ENCODE results near the gene SPIRE1.

DNA sequence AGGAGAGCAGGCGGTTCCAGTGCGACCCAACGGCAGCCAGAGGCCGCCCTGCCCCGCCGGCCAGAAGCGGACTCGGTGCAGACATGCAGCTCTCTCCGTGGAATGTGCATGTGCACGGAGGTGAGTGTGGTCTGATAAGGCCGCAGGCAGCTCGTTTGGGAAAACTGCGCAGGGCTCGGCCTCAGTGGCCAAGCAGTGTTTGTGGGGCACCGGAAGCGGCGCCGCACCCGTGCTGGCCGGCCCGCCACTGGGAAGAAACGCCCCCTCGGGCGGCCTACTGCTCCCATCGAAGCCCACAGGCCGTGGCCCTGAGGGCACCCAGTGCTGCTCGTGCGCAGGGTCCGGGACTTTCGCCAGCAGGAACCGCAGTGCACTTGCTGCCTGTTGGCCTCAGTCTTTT is 225.0 kb downstream of the SPIRE1 start:
- TF ChIP-seq, protein P1, sequence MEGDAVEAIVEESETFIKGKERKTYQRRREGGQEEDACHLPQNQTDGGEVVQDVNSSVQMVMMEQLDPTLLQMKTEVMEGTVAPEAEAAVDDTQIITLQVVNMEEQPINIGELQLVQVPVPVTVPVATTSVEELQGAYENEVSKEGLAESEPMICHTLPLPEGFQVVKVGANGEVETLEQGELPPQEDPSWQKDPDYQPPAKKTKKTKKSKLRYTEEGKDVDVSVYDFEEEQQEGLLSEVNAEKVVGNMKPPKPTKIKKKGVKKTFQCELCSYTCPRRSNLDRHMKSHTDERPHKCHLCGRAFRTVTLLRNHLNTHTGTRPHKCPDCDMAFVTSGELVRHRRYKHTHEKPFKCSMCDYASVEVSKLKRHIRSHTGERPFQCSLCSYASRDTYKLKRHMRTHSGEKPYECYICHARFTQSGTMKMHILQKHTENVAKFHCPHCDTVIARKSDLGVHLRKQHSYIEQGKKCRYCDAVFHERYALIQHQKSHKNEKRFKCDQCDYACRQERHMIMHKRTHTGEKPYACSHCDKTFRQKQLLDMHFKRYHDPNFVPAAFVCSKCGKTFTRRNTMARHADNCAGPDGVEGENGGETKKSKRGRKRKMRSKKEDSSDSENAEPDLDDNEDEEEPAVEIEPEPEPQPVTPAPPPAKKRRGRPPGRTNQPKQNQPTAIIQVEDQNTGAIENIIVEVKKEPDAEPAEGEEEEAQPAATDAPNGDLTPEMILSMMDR (IDR thresholded peaks at IDR 0.05): no peak
- no peak for TF ChIP-seq POLR2A (IDR thresholded peaks at IDR 0.05)

Measured in esophagus squamous epithelium (tissue), 4 donors.